WI38 (cell line): ENCODE results near the gene DLGAP1.
A peak's percentile ranks its signal among the peaks of the same experiment; 100 is the strongest.

Experiments
- H3K4me3 ChIP-seq: 2 replicates; pipeline ENCODE4 v1.5.1; 2011; ENCODE audit warnings: low read depth, mild to moderate bottlenecking, control low read depth, low read length
- CTCF ChIP-seq: IDR thresholded peaks from 2 replicates; pipeline ENCODE4 v1.5.1; 2012; ENCODE audit warnings: low read depth, mild to moderate bottlenecking, control low read depth, low read length

DLGAP1 gene

GRCh38 chr18:3450799-3451182 lies 1004.3 kb downstream of the DLGAP1 start:
- TF ChIP-seq CTCF: no peak

GRCh38 chr18:3450012-3450798 lies 1004.9 kb downstream of the DLGAP1 start, which contains the start of gene TGIF1:
Gene TGIF1 (plus strand): TSS chr18:3450172. CDS start chr18:3450490, 318 bp downstream.
- H3K4me3 ChIP-seq: peak within 1 kb of the TSS; percentile 97
- TF ChIP-seq CTCF: no peak

More at GRCh38 chr18:3450799-3451182, 1004.3 kb downstream of the DLGAP1 start:
- peak overlapping the region; percentile 97 for H3K4me3 ChIP-seq

- peak overlapping the region; percentile 97 for H3K4me3 ChIP-seq
- no peak for TF ChIP-seq CTCF
Measured at GRCh38 chr18:3449512-3450011, 1005.5 kb downstream of the DLGAP1 start.

- H3K4me3 ChIP-seq: peak overlapping the region; percentile 97
- TF ChIP-seq CTCF: no peak
Measured at GRCh38 chr18:3448838-3449511, 1006.1 kb downstream of the DLGAP1 start.

- peak overlapping the region; percentile 97 for H3K4me3 ChIP-seq
- TF ChIP-seq CTCF: no peak
Measured at GRCh38 chr18:3447895-3448837, 1006.9 kb downstream of the DLGAP1 start.

- peak overlapping the region; percentile 97 for H3K4me3 ChIP-seq
Measured at GRCh38 chr18:3447068-3447894, 1007.8 kb downstream of the DLGAP1 start.

More at GRCh38 chr18:3447068-3447894, 1007.8 kb downstream of the DLGAP1 start:
- TF ChIP-seq CTCF: no peak
